HFF-Myc (cell line): ENCODE measurements around the gene POGK.
"Not testable (repeated sequence)": the region's sequence is repeated elsewhere in the genome, so short reads cannot be mapped to it uniquely, and the experiment has no call there.

Experiments used
- DNase-seq: peaks from one replicate; pipeline ENCODE4 v3.0.0-alpha.2; 2011; ENCODE audit warnings: low read depth; ENCODE audit errors: extremely low read depth
- H3K4me3 ChIP-seq: replicated peaks from 2 replicates; pipeline ENCODE4 v1.5.1; 2011; ENCODE audit warnings: low read depth, mild to moderate bottlenecking, control low read depth, low read length
- TF ChIP-seq, protein P1 (sequence below): IDR thresholded peaks from 2 replicates; pipeline ENCODE4 v1.5.1; 2012; ENCODE audit warnings: mild to moderate bottlenecking, low read depth, low read length, control low read depth; ENCODE audit errors: missing control alignments

POGK gene

DNA sequence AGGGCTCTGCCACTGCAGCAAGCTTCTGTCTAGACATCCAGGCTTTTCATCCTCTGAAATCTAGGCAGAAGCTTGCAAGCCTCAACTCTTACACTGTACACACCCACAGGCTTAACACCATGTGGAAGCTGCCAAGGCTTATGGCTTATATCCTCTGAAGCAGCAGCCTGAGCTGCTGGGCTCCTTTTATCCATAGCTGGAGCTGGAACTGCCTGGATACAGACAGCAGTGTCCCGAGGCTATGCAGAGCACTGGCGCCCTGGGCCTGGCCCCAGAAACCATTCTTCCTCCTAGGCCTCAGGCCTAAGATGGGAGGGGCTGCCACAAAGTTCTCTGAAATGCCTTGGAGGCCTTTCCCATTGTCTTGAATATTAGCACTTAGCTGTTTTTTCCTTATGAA, 19.3 kb upstream of the POGK start:
- DNase-seq, result no peak
- H3K4me3 ChIP-seq, result no peak overlapping the region
- TF ChIP-seq, protein P1, sequence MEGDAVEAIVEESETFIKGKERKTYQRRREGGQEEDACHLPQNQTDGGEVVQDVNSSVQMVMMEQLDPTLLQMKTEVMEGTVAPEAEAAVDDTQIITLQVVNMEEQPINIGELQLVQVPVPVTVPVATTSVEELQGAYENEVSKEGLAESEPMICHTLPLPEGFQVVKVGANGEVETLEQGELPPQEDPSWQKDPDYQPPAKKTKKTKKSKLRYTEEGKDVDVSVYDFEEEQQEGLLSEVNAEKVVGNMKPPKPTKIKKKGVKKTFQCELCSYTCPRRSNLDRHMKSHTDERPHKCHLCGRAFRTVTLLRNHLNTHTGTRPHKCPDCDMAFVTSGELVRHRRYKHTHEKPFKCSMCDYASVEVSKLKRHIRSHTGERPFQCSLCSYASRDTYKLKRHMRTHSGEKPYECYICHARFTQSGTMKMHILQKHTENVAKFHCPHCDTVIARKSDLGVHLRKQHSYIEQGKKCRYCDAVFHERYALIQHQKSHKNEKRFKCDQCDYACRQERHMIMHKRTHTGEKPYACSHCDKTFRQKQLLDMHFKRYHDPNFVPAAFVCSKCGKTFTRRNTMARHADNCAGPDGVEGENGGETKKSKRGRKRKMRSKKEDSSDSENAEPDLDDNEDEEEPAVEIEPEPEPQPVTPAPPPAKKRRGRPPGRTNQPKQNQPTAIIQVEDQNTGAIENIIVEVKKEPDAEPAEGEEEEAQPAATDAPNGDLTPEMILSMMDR, result no peak

DNA sequence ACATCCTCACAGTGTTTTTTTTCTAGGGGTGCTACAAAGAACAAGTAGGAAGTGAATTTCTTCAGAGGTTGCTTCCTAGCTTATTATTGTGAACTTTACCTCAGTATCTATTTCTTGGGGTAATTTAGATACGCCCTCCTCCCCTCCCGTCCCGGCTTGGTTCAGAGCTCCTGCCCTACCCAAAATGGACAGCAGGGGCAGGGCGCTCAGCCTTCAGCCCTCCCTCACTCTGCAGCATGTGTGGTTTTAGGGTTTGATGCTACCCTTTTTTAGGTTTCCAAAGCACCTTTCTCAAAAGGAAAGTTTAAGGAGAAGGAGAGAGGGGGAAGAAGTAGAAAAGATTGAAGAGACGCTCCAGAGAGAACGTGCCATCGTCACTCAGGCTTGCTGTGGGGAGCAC, 16.9 kb upstream of the POGK start:
- TF ChIP-seq, protein P1, result peak; percentile 47
- no peak overlapping the region for H3K4me3 ChIP-seq
- no peak for DNase-seq

DNA sequence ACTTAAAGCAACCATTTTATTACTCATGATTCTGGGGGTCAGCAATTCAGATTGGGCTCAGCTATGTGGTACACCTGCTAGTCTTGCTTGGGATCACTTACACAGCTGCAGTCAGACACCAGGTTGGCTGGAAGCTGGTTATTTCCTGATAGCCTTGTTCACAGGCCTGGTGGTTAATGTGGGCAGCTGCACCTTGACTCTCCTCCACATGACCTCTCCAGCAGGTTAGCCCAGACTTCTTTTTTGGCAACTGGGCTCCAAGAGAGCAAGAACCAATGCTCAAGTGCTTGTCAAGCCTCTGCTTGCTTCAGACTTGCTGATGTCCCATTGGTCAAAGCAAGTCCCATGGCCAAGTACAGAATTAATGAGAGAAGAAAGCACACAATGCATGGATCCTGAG, 11.8 kb upstream of the POGK start:
- TF ChIP-seq, protein P1, result no peak
- DNase-seq, result no peak
- H3K4me3 ChIP-seq, result no peak overlapping the region

DNA sequence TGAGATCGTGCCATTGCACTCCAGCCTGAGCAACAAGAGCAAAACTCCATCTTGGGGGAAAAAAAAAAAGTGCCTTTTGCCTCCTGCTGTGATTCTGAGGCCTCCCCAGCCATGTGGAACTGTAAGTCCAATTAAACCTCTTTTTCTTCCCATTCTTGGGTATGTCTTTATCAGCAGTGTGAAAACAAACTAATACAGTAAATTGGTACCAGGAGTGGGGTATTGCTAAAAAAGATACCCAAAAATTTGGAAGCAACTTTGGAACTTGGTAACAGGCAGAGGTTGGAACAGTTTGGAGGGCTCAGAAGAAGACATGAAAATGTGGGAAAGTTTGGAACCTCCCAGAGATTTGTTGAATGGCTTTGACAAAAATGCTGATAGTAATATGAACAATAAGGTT, 9.5 kb upstream of the POGK start:
- H3K4me3 ChIP-seq, result not testable (repeated sequence)

DNA sequence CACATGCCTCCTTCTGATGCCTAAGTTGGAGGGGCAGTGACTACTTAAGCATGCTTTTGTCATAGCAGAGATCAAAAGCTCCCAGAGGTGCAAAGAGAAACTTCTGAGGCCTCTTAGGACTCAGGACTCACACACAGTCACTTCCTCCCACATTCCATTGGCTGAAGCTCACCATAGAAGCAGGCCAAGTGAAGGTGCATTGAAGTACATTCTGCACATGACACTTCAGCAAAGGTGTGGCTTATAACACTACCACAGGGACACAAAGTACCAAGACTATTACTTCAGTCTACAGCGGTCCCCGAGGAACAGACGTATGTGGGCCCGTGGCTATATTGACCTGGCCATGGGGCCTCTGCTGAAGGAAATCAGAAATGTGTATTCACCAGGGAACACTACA, 2.5 kb upstream of the POGK start:
- DNase-seq, result no peak
- H3K4me3 ChIP-seq, result no peak overlapping the region
- TF ChIP-seq, protein P1, result no peak

More for the DNA sequence above, 9.5 kb upstream of the POGK start:
- DNase-seq, result not testable (repeated sequence)

DNA sequence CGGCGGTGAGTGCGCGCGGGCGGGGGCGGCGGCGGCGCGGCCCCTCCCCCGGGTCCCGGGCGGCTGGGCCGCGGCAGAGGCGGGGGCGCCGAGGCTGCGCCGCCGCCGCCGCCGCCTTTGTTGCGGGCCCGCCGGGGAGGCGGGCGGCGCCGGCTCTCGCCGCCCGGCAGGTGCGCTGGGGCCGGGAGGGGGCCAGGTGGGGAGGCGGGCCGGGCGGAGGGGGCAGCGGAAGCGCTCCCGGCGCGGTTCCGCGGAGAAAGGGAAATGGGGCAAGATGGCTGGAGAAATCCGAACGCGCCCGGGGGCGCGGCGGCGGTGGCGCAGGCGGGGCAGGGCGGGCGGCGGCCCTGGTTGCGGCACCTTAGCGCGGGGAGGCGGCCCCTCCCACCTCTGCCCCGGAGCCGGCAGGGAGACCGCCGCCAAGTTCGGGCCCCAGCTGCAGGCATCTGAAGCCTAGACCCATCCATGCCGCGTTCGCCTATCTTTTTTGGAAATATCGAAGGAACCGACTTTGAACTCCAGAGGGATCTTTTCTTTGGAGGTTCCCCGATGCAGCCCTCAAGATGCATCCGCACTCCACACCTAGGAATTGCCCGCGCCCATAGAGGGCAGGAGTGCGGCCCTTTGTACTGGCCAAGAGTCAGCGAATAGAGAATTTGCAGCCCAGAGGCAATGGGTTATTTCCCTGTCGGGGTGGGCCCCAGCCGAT, 479 bp downstream of the POGK start:
- TF ChIP-seq, protein P1, result peak; percentile 17
- H3K4me3 ChIP-seq, result peak overlapping the region; percentile 68
- DNase-seq, result no peak

DNA sequence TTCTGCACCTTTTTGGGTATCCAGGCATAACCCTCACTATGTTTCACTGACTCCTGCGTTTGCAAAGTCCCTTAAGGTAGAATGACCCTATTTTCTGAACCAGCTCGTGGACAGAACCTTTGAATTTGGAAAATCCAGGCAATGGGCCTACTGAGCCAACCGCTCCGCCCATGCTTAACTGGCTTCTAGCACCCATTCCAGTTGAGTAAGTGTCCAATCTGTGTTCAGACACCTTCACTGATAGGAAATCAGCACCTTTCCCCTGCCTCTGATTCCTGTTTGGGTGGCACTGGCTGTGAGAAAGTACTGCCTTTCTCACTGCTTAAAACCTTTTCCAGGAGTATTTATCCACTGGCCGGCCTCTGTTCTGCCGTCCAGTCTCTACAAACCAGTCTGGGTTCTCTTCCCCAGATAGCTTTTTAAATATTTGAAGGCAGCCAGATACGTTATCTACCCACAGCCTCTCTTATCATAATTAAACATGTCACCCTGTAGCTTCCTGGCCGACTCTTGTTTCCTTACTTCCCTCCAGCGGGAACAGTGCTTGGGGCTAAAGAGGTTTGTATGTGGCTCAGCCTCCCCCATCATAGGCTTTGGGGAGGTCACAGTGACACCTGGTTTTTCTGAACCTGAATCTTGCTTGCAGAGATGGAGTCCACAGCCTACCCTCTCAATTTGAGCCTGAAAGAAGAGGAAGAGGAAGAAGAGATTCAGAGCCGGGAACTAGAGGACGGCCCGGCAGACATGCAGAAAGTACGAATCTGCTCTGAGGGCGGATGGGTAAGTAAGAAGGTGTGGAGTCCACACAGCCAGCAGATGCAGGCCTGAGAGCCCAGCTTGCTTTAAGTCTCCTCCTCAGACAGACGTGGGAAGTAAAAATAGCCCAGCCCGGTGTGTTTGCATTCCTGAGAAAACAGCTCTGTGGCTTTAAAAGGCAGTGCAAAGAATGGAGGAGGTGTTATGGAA, 1.3 kb downstream of the POGK start:
- TF ChIP-seq, protein P1, result no peak
- peak overlapping the region; percentile 68 for H3K4me3 ChIP-seq
- no peak for DNase-seq
